ENCODE results near the gene RNF125.
A peak's percentile ranks its signal among the peaks of the same experiment; 100 is the strongest.

Gene RNF125

GRCh38 chr18:32091325-32091723 is 72.7 kb downstream of the RNF125 start:
- DNase-seq (ENCODE audit: low spot score): no peak

- DNase-seq (ENCODE audit: low spot score): peak; percentile 89
Measured at GRCh38 chr18:32091724-32092421, 73.2 kb downstream of the RNF125 start, which contains the start of gene RNF138. TSS of gene RNF138 (plus strand) at chr18:32091874. CDS start at chr18:32092777, 903 bp downstream.

DNA sequence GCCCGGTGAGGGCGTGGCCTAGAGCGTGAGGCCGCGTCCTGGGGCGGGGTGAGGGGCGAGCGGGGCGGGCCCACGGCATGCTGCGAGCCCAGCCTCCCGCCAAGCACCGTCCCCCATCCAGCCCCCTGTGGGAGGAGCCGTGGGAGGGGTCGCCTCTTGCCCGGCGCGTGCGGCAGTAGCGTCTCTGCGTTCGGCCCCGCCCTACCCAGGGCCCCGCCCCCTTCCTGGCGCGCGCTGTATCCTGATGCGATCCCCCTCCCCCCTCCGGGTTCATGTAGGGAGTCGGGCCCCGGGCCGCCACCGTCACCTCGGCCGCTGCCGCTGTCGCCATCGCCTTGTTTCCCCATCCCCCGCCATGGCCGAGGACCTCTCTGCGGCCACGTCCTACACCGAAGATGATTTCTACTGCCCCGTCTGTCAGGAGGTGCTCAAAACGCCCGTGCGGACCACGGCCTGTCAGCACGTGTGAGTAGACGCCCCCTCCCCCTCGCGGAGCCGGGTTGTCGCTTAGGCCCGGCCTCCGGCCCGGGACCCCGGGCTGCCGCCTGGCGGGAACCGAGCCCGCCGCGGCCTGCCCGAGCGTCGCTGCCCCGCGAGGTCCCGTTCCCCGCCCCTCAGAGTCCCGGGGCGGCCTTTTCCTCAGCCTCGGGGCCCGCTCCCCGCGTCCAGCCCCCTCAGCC is 73.9 kb downstream of the RNF125 start:
- peak; percentile 98 for DNase-seq (ENCODE audit: low spot score)

- DNase-seq (ENCODE audit: low spot score): peak; percentile 80
Measured at GRCh38 chr18:32093102-32093511, 74.5 kb downstream of the RNF125 start.

GRCh38 chr18:32093523-32093922 is 74.9 kb downstream of the RNF125 start:
- DNase-seq (ENCODE audit: low spot score): no peak

GRCh38 chr18:32095192-32095899 is 76.7 kb downstream of the RNF125 start:
- DNase-seq (ENCODE audit: low spot score): no peak

- no peak for DNase-seq (ENCODE audit: low spot score)
Measured at GRCh38 chr18:32095900-32096229, 77.2 kb downstream of the RNF125 start.

DNA sequence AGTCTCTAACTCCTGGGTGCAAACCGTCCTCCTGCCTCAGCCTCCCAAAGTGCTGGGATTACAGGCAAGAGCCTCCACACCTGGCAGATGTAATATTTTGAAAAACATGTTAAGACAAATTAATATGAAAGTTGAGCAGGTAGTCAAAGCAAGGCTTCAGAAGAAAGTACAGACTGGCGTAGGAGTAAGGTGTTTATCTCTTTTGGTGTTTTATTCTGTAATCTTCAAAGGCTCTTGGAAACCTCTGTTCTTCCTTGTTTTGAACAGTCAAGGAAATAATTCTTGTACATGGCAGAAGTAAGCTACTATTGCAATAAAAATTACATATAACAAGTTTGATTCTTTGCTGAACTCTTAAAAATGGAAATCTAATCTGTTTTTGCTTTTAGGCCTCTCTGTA is 78.3 kb downstream of the RNF125 start:
- DNase-seq (ENCODE audit: low spot score): no peak

DNA sequence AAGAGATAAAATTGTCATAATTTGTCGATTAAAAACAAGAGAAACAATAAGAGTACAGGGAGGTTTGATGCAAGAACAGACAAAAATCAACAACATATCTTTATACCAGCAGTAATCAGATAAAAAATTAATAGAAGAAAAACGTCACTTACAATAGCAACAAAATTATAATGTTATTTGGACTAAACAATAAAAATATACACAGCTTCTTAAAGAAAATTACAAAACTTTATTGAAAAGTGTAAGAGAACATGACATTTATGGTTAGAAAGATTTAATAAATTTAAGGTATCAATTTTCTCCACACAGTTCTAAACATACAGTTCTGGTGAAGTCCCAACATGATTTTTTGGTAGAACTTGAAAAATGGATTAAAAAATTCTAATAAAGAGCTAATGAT is 85.9 kb downstream of the RNF125 start:
- no peak for DNase-seq (ENCODE audit: low spot score)

DNA sequence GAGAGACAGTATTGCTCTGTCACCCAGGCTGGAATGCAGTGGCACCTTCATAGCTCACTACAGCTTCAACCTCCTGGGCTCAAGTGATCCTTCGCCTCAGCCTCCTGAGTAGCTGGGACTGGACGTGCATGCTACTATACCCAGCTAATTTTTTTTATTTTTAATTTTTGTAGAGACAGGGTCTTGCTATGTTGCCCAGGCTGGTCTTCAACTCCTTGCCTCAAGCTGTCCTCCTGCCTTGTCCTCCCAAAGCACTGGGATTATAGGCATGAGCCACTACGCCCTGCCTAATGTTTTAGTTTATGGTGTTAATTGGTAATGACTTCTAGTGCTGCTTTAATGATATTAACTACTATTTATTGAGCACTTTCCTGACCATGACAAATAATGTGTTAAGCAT is 91.4 kb downstream of the RNF125 start:
- no peak for DNase-seq (ENCODE audit: low spot score)

DNA sequence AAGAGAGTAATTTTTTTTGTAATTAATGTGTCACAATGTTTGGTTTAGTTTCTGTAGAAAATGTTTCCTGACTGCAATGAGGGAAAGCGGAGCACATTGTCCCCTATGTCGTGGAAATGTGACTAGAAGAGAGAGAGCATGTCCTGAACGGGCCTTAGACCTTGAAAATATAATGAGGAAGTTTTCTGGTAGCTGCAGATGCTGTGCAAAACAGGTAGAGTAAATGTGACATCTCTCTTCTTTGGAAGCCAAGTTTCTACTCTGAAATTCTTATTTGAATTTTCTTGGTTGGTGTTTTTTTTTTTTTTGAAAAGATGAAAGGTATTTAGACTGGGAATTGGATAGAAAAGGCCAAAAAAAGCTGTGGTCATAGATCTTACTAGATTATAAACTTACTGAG is 93.1 kb downstream of the RNF125 start:
- DNase-seq (ENCODE audit: low spot score): no peak

DNA sequence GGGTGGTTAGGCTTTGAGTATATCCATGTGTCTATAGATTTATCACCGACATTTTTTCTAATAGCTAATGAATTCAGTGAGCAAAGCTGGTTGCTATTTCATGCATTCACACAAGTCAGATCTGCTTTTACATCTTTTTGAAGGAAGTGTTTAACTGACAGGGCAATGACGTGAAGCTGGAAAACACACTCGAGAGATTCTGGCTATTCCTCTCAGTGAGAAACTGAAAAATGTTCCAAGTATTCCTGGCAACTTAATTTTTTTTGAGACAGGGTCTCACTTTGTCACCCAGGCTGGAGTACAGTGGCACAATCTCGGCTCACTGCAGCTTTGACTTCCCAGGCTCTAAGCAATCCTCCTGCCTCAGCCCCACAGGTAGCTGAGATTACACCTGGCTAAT is 94.2 kb downstream of the RNF125 start:
- DNase-seq (ENCODE audit: low spot score): no peak

DNA sequence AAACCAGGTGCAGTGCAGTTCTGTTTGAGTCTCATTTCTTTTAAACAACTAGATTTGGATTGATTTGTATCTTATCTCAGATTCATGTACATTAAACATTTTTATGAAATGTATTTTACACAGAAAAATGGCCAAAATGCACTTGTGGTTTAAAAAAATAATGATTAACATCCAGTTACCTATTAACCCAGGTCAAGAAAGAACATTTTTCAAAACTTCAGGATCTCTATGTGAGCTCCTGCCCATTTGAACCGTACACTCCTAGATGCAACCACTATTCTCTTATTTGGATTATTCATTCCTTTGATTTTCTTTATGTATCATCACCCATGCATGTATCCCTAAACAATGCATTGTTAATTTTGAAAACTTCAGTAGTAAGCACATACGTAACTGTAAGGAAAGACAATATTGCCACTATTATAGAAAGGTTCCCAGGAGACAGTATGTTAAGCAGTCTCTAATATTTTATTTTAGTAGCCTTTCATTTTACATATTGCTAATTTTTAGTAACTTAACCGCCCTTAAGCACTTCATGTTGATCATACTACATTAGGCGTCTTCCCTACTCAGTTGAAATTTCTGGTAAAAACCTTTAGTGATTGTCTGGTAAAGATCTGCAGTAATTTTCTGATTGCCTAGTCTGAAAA is 95.8 kb downstream of the RNF125 start:
- no peak for DNase-seq (ENCODE audit: low spot score)

GRCh38 chr18:32122039-32122438 is 103.4 kb downstream of the RNF125 start:
- DNase-seq (ENCODE audit: low spot score): no peak

Measured in ecto neural progenitor cell (in vitro differentiated cells).